ENCODE data around the gene PPP1R10.

Gene PPP1R10

DNA sequence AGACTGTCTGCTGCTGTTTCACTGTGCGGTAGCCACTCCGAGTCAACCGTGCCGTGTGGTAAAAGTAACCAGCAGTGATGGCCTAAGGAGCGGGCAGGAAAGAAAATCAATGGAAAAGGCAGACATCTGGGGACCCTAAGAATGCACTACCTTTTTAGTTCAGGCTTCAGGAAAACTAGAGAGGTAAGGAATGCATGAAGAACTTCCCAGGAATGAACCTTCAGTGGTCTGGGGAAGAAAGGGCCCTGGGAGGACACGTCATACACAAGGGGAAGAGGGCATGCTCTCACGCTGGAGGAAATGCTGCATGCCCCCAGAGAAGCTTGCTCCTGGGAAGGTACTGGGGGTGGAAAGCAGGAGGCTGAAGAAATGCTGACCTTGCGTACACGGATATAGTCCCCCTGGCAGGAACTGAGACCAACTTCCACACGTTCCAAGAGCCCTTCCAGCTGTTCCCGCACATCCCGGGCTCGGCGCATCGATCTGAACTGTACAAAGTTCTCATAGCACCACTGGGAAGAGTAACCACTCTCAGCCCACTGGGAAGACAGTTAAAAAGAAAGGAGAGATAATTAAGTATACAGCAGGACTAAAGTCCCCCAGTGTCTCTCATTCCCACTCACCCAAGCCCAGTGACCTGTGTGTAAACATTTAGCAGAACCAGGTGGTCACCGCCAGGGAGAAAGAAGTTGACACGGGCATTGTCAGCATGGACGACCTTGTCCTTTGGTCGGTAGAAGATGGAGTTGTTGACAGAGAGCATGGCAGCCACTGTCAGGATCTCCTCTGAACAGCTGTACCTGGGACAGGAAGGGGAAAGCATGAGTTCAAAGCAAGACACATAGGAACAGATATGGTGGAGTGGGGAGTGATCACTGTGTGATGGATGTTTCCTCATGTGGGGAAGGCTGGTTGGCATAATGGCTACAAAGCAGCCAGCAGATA lies 38.0 kb upstream of the PPP1R10 start:
- no peak for DNase-seq (ENCODE audit: low read depth)
- TF ChIP-seq, protein P1, sequence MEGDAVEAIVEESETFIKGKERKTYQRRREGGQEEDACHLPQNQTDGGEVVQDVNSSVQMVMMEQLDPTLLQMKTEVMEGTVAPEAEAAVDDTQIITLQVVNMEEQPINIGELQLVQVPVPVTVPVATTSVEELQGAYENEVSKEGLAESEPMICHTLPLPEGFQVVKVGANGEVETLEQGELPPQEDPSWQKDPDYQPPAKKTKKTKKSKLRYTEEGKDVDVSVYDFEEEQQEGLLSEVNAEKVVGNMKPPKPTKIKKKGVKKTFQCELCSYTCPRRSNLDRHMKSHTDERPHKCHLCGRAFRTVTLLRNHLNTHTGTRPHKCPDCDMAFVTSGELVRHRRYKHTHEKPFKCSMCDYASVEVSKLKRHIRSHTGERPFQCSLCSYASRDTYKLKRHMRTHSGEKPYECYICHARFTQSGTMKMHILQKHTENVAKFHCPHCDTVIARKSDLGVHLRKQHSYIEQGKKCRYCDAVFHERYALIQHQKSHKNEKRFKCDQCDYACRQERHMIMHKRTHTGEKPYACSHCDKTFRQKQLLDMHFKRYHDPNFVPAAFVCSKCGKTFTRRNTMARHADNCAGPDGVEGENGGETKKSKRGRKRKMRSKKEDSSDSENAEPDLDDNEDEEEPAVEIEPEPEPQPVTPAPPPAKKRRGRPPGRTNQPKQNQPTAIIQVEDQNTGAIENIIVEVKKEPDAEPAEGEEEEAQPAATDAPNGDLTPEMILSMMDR (IDR thresholded peaks at IDR 0.05; ENCODE audit: insufficient read depth, low read depth, low read length, missing control alignments) = no peak
- no peak overlapping the region for H3K4me3 ChIP-seq (ENCODE audit: low read length)

DNA sequence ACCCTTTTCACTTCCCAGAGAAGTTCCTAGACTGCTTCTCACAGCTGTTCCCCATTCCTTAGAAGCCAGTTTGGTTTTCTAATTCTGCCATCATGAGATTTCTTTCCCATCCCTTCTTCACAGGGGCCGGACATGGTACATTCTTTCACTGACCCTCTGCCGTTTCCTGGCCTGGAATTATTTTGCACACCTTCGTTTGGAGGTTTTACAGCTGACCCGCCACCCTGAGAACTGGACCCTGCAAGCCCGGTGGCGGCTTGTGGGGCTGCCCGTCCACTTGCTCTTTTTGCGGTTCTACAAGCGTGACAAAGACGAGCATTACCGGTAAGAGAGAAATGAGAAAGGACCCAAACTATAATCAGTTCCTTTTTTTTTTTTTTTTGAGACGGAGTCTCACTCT lies 34.1 kb upstream of the PPP1R10 start:
- TF ChIP-seq, protein P1 (IDR thresholded peaks at IDR 0.05; ENCODE audit: insufficient read depth, low read depth, low read length, missing control alignments) = no peak
- no peak overlapping the region for H3K4me3 ChIP-seq (ENCODE audit: low read length)
- no peak for DNase-seq (ENCODE audit: low read depth)

- peak overlapping the region; percentile 71 for H3K4me3 ChIP-seq (ENCODE audit: low read length)
- DNase-seq (ENCODE audit: low read depth) = peak; percentile 57
- TF ChIP-seq, protein P1 (IDR thresholded peaks at IDR 0.05; ENCODE audit: insufficient read depth, low read depth, low read length, missing control alignments) = no peak
Observed at GRCh38 chr6:30647242-30648116, 30.4 kb upstream of the PPP1R10 start.

DNA sequence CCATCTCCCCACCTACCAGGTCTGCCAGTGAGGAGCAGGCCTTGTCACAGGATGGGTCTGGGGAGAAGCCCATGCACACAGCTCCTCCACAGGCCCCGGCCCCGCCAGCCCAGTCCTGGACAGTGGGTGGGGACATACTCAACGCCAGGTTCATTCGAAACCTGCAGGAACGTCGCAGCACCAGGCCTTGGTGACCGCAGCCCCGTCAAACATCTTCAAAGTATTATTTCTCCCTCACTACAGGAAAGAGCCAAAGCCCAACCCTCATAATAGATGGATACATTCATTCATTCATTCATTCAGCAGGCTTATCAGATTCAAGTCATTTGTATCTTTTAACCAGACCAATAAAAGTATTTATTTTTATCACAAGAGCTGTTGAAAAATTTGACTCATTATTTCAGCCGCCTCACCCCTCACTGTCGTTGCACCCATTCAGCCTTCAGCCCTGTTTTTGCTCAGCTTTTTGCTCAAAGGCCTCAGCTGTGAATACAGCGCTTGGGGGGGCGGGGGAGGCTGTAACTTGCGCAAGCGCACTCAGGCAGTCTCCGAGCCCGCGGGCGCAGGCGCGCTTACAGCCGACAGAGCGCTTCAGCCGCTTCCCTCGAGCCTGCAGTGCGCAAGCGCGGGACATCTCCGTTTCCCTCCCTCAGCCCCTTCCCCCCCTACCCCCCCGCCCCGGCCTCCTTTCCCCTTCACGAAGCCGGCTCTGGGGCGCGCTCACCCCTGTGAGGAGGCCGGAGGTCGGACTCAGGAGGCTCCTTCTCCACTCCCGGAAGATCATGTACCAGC lies 29.6 kb upstream of the PPP1R10 start, which contains the start of gene C6orf136:
Gene C6orf136 (plus strand): TSS at position 684 of the 792 bp plus-strand sequence. CDS start 99 bp downstream, at position 783.
- peak within 1 kb of the TSS; percentile 71 for H3K4me3 ChIP-seq (ENCODE audit: low read length)
- DNase-seq (ENCODE audit: low read depth) = peak; percentile 93
- TF ChIP-seq, protein P1 (IDR thresholded peaks at IDR 0.05; ENCODE audit: insufficient read depth, low read depth, low read length, missing control alignments) = no peak

GRCh38 chr6:30645989-30646388 lies 28.9 kb upstream of the PPP1R10 start:
- TF ChIP-seq, protein P1 (IDR thresholded peaks at IDR 0.05; ENCODE audit: insufficient read depth, low read depth, low read length, missing control alignments) = no peak
- no peak overlapping the region for H3K4me3 ChIP-seq (ENCODE audit: low read length)
- DNase-seq (ENCODE audit: low read depth) = no peak

- DNase-seq (ENCODE audit: low read depth) = no peak
- H3K4me3 ChIP-seq (ENCODE audit: low read length) = no peak overlapping the region
- TF ChIP-seq, protein P1 (IDR thresholded peaks at IDR 0.05; ENCODE audit: insufficient read depth, low read depth, low read length, missing control alignments) = no peak
Observed at GRCh38 chr6:30644769-30645168, 27.7 kb upstream of the PPP1R10 start.

Measured in epithelial cell of esophagus (primary cell).